Purkinje cell (primary cell): Measurements from ENCODE around the gene BCAN. TPM values are rescaled to one million over a fixed set of nuclear protein-coding genes. Genes with fewer than 3 reads are reported as not detected.

ENCODE experiments used
- polyA plus RNA-seq: library from polyadenylated mRNA; unstranded; fragments of >200 nt; fragmentation: Nextera tagmentation; gene quantifications from 2 replicates; pipeline ENCODE4 v1.2.1, GENCODE V29; 2014

Gene BCAN
- polyA plus RNA-seq: 11.1 and 13.8 TPM in 2 replicates

GRCh38 chr1:156641761-156642264, at the start of gene BCAN:
Gene BCAN, plus strand, starts transcription at chr1:156642117. Its CDS starts 3,938 bp downstream, at chr1:156646055.

GRCh38 chr1:156601122-156601830, 40.6 kb upstream of the BCAN start, which contains the start of gene GPATCH4:
Gene GPATCH4, minus strand, starts transcription at chr1:156601479.

GRCh38 chr1:156618853-156619581, 22.9 kb upstream of the BCAN start, which contains the start of gene HAPLN2:
Gene HAPLN2, plus strand, starts transcription at chr1:156619415. Its CDS starts 4,076 bp downstream, at chr1:156623491.

GRCh38 chr1:156676820-156677615, 35.1 kb downstream of the BCAN start, which contains the start of gene NES:
Gene NES, minus strand, starts transcription at chr1:156677407. Its CDS starts 143 bp downstream, at chr1:156677264.

GRCh38 chr1:156705321-156705917, 63.5 kb downstream of the BCAN start, which contains the start of gene CRABP2:
Gene CRABP2, minus strand, starts transcription at chr1:156705583. Its CDS starts 137 bp downstream, at chr1:156705446.

Other genes starting within 250 kb of the BCAN start
- gene MEF2D, start 141.3 kb upstream of the BCAN start, polyA plus RNA-seq: 2.1 and 3.2 TPM in 2 replicates
- 0.07 and 0.09 TPM in 2 replicates for gene IQGAP3, start 69.6 kb upstream of the BCAN start, polyA plus RNA-seq
- gene TTC24, start 62.4 kb upstream of the BCAN start, polyA plus RNA-seq: not detected in 2 replicates
- 35.4 and 46.0 TPM in 2 replicates for gene NAXE, start 50.3 kb upstream of the BCAN start, polyA plus RNA-seq
- gene GPATCH4, start 40.6 kb upstream of the BCAN start, polyA plus RNA-seq: 46.2 and 58.6 TPM in 2 replicates
- not detected in 2 replicates for gene HAPLN2, start 22.7 kb upstream of the BCAN start, polyA plus RNA-seq
- gene NES, start 35.3 kb downstream of the BCAN start, polyA plus RNA-seq: 1.4 and 2.3 TPM in 2 replicates
- gene CRABP2, start 63.5 kb downstream of the BCAN start, polyA plus RNA-seq: 0.40 TPM in 1 of 2 replicates, not detected in the other
- gene METTL25B, start 86.4 kb downstream of the BCAN start, polyA plus RNA-seq: 3.2 and 7.9 TPM in 2 replicates
- 1.8 and 2.5 TPM in 2 replicates for gene ISG20L2, start 86.6 kb downstream of the BCAN start, polyA plus RNA-seq
- gene MRPL24, start 99.0 kb downstream of the BCAN start, polyA plus RNA-seq: 33.8 and 58.2 TPM in 2 replicates
- 21.2 and 24.3 TPM in 2 replicates for gene HDGF, start 109.6 kb downstream of the BCAN start, polyA plus RNA-seq
- 17.6 and 22.9 TPM in 2 replicates for gene PRCC, start 125.4 kb downstream of the BCAN start, polyA plus RNA-seq
- not detected in 2 replicates for gene SH2D2A, start 174.7 kb downstream of the BCAN start, polyA plus RNA-seq
- not detected in 2 replicates for gene INSRR, start 217.0 kb downstream of the BCAN start, polyA plus RNA-seq
- not detected in 2 replicates for gene NTRK1, start 218.7 kb downstream of the BCAN start, polyA plus RNA-seq